ENCODE measurements around the gene EID2B.

- TF ChIP-seq POLR2AphosphoS5 (IDR thresholded peaks at IDR 0.05; ENCODE audit: low read depth) (no peak), REST (IDR thresholded peaks at IDR 0.05; ENCODE audit: insufficient replicate concordance, low read depth) (no peak), SPI1 (IDR thresholded peaks at IDR 0.05; ENCODE audit: borderline replicate concordance, low read depth) (no peak), GABPA (IDR thresholded peaks at IDR 0.05; ENCODE audit: low read depth) (no peak)
- TF ChIP-seq, protein P1, sequence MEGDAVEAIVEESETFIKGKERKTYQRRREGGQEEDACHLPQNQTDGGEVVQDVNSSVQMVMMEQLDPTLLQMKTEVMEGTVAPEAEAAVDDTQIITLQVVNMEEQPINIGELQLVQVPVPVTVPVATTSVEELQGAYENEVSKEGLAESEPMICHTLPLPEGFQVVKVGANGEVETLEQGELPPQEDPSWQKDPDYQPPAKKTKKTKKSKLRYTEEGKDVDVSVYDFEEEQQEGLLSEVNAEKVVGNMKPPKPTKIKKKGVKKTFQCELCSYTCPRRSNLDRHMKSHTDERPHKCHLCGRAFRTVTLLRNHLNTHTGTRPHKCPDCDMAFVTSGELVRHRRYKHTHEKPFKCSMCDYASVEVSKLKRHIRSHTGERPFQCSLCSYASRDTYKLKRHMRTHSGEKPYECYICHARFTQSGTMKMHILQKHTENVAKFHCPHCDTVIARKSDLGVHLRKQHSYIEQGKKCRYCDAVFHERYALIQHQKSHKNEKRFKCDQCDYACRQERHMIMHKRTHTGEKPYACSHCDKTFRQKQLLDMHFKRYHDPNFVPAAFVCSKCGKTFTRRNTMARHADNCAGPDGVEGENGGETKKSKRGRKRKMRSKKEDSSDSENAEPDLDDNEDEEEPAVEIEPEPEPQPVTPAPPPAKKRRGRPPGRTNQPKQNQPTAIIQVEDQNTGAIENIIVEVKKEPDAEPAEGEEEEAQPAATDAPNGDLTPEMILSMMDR (IDR thresholded peaks at IDR 0.05; ENCODE audit: insufficient read depth, low read length): no peak
Observed at GRCh38 chr19:39582442-39582841, 49.8 kb upstream of the EID2B start.

Measured in HL-60 (cell line).